GM12878 (cell line): ENCODE measurements around the gene EEF1E1. TPM values are rescaled to one million over a fixed set of nuclear protein-coding genes. Genes with fewer than 3 reads are reported as not detected.

Experiments
- ATAC-seq: fragments of 200-7000 bp; cut with Tn5 transposase; 3 replicates; pipeline ENCODE4 v1.9.1; 2020; ENCODE audit warnings: mild to moderate bottlenecking, moderate library complexity
- BruUV-seq: library from RNA; stranded (reverse); fragments of 400-500 nt; replicated peaks from 2 replicates; lab custom pipeline; 2021; lab: Mats Ljungman, UMichigan
- CTCF ChIA-PET: fragments of 300-600 bp; sonication (Branson Sonifier 250); formaldehyde crosslinking; extraction: SDS; loops from one replicate; lab custom pipeline; 2021; ENCODE audit warnings: inconsistent platforms; lab: Yijun Ruan, JAX
- POLR2A ChIA-PET: fragments of 350-600 bp; formaldehyde crosslinking; extraction: SDS; loops from one replicate; lab custom pipeline; 2021; ENCODE audit warnings: inconsistent platforms; lab: Charles Lee
- RAD21 ChIA-PET: fragments of 300-600 bp; sonication (Branson Sonifier 250); formaldehyde crosslinking; loops from one replicate; lab custom pipeline; 2023; ENCODE audit warnings: antibody characterized with exemption; ENCODE audit not compliant: unreplicated experiment; lab: Charles Lee
- SMC1A ChIA-PET: fragments of 300-600 bp; sonication (Branson Sonifier 250); formaldehyde crosslinking; loops from one replicate; lab custom pipeline; 2023; ENCODE audit not compliant: unreplicated experiment, uncharacterized antibody; lab: Charles Lee
- DNase-seq: peaks from one replicate; pipeline ENCODE4 v3.0.0-alpha.2; 2011; ENCODE audit warnings: low read depth, low spot score
- FAIRE-seq: peaks from 3 replicates; lab custom pipeline; 2011; peaks lifted over from hg19 to GRCh38; lab: Jason Lieb, UNC
- H2AFZ ChIP-seq: 2 replicates; pipeline ENCODE4 v1.6.0; 2011; ENCODE audit warnings: low read depth, low read length, control low read depth; ENCODE audit not compliant: control insufficient read depth
- H3K27ac ChIP-seq: 2 replicates; pipeline ENCODE4 v1.5.1; 2011; ENCODE audit warnings: control low read depth; ENCODE audit not compliant: control insufficient read depth, insufficient read depth
- H3K27me3 ChIP-seq, 2 experiments: replicated peaks in 1 of 2; 2 replicates each; pipeline versions ENCODE4 v1.6.0 to v1.6.1; 2011; ENCODE audit warnings: low read length in 1 of 2; ENCODE audit not compliant: control insufficient read depth in 2 of 2, insufficient read depth in 2 of 2
- H3K36me3 ChIP-seq, 2 experiments: 2 replicates each; pipeline ENCODE4 v1.5.1; 2011; ENCODE audit warnings: low read length in 1 of 2; ENCODE audit not compliant: control insufficient read depth in 2 of 2, insufficient read depth in 2 of 2
- H3K4me1 ChIP-seq: 2 replicates; pipeline ENCODE4 v1.6.1; 2011; ENCODE audit warnings: mild to moderate bottlenecking, low read length, moderate library complexity, mixed read lengths; ENCODE audit not compliant: control insufficient read depth, insufficient read depth
- H3K4me2 ChIP-seq: 2 replicates; pipeline ENCODE4 v1.6.0; 2011; ENCODE audit warnings: control low read depth; ENCODE audit not compliant: control insufficient read depth, insufficient read depth
- H3K4me3 ChIP-seq: fragments of 200-600 bp; sonication (generic); 2 replicates; pipeline ENCODE4 v1.5.1; 2016
- H3K79me2 ChIP-seq: 2 replicates; pipeline ENCODE4 v1.6.0; 2011; ENCODE audit warnings: low read length; ENCODE audit not compliant: control insufficient read depth, insufficient read depth
- H3K9ac ChIP-seq: 2 replicates; pipeline ENCODE4 v1.8.0; 2011; ENCODE audit warnings: low read length, control low read depth, mixed read lengths; ENCODE audit not compliant: control insufficient read depth, insufficient read depth
- H3K9me3 ChIP-seq: replicated peaks from 3 replicates; pipeline ENCODE4 v1.5.1; 2011; ENCODE audit warnings: mild to moderate bottlenecking, low read length; ENCODE audit not compliant: control insufficient read depth, insufficient read depth
- H4K20me1 ChIP-seq: 2 replicates; pipeline ENCODE4 v1.6.0; 2011; ENCODE audit not compliant: control insufficient read depth, insufficient read depth
- ATF7 ChIP-seq: fragments of 450-650 bp; IDR thresholded peaks from 2 replicates; pipeline ENCODE4 v1.6.1; 2016; ENCODE audit warnings: low read depth, mild to moderate bottlenecking
- BRCA1 ChIP-seq: IDR thresholded peaks from 2 replicates; pipeline ENCODE4 v1.6.1; 2011; ENCODE audit warnings: low read depth, low read length, improper control_type of control experiment
- ZBTB33 ChIP-seq: fragments of 450-650 bp; IDR thresholded peaks from 2 replicates; pipeline ENCODE4 v1.6.1; 2017; ENCODE audit warnings: mild to moderate bottlenecking
- ZBTB40 ChIP-seq: fragments of 450-650 bp; IDR thresholded peaks from 2 replicates; pipeline ENCODE4 v1.6.1; 2016; ENCODE audit warnings: mild to moderate bottlenecking, moderate library complexity, borderline replicate concordance
- ZNF217 ChIP-seq: fragments of 450-650 bp; IDR thresholded peaks from 2 replicates; pipeline ENCODE4 v1.6.1; 2017; ENCODE audit warnings: antibody characterized with exemption, mild to moderate bottlenecking
- in situ Hi-C: fragments of 300-500 bp; cut with MboI; formaldehyde crosslinking; loops from 9 replicates; pipeline ENCODE4 v1.14.3; 2018; ENCODE audit warnings: mixed read lengths
- intact Hi-C: fragments of 100-400 bp; cut with micrococcal nuclease; formaldehyde crosslinking; loops from one replicate; pipeline ENCODE4 v1.14.2; 2022; ENCODE audit not compliant: unreplicated experiment
- polyA plus RNA-seq, 11 experiments: library from polyadenylated mRNA; depleted of rRNA in 4 of 11; unstranded in 6 of 11; stranded (reverse) in 5 of 11; fragments of >200 nt; fragmentation: Nextera tagmentation in 4 of 11; fragmentation: Illumina TruSeq in 1 of 11; extraction: Ambion mirVana in 4 of 11; extraction: Trizol in 1 of 11; gene quantifications; 1 replicate in 1 of 11; 2 replicates in 10 of 11; pipeline versions ENCODE4 v1.2.1 to v1.2.3, GENCODE V29; 2011 to 2016; ENCODE audit warnings: inconsistent platforms in 2 of 11, missing spikeins in 2 of 11, low read depth in 1 of 11
- total RNA-seq, 4 experiments: library from RNA; depleted of rRNA in 3 of 4; stranded (reverse); fragments of >200 nt in 3 of 4; fragmentation: Illumina TruSeq in 1 of 4; extraction: Trizol in 1 of 4; gene quantifications; 2 replicates each; pipeline versions ENCODE4 v1.2.1 to v1.2.3, GENCODE V29; 2013 to 2021
- TF ChIP-seq, protein P1 (sequence below): fragments of 450-650 bp; IDR thresholded peaks from 2 replicates; pipeline ENCODE4 v1.6.1; 2017; ENCODE audit warnings: mild to moderate bottlenecking, moderate library complexity

The EEF1E1 gene
- total and polyA plus RNA-seq, 10 of the 15 experiments (the other 5 are each of a cell fraction or from before 2014, with no cell fraction given) = 55.3 to 668 (median 121) TPM

DNA sequence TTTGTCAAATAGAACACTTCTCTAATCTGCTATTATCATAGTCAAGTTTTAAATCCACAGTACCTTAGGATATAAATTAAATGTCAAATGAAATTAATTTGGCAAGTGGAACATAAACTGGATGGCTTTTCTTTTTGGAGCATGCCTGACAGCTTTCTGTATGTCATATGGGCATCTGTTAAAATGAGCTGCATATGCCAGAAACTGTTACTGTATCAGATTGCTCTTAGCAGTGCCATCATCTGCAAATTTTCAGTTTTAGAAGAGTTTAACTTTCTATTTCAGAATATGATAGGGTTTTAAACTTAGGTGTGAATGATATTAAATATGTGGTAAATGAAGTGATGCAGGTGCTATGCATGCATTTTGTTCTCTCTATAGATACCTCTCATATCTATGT lies 3.4 kb upstream of the EEF1E1 start (continued):
- TF ChIP-seq, protein P1, sequence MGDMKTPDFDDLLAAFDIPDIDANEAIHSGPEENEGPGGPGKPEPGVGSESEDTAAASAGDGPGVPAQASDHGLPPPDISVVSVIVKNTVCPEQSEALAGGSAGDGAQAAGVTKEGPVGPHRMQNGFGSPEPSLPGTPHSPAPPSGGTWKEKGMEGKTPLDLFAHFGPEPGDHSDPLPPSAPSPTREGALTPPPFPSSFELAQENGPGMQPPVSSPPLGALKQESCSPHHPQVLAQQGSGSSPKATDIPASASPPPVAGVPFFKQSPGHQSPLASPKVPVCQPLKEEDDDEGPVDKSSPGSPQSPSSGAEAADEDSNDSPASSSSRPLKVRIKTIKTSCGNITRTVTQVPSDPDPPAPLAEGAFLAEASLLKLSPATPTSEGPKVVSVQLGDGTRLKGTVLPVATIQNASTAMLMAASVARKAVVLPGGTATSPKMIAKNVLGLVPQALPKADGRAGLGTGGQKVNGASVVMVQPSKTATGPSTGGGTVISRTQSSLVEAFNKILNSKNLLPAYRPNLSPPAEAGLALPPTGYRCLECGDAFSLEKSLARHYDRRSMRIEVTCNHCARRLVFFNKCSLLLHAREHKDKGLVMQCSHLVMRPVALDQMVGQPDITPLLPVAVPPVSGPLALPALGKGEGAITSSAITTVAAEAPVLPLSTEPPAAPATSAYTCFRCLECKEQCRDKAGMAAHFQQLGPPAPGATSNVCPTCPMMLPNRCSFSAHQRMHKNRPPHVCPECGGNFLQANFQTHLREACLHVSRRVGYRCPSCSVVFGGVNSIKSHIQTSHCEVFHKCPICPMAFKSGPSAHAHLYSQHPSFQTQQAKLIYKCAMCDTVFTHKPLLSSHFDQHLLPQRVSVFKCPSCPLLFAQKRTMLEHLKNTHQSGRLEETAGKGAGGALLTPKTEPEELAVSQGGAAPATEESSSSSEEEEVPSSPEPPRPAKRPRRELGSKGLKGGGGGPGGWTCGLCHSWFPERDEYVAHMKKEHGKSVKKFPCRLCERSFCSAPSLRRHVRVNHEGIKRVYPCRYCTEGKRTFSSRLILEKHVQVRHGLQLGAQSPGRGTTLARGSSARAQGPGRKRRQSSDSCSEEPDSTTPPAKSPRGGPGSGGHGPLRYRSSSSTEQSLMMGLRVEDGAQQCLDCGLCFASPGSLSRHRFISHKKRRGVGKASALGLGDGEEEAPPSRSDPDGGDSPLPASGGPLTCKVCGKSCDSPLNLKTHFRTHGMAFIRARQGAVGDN = no peak
- TF ChIP-seq ZNF217 (no peak), ZBTB40 (no peak), BRCA1 (no peak)

DNA sequence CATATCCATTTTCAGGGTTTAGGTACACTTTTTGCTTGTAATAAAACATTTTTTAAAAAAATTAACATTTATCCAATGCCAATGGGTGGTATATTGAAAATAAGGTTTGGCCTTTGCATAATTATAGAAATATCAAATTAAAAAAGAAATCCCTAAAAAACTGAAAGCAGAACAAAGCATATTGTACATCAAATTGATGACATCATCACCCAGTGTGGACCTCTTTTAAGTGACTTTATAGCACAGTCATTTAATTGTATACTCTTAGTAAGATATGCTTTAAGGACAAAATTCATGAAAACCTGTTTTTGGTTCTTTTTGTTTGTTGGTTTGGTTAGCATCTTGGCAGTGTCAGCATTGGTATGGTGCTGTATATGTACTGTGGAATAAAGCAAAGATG lies 1.4 kb upstream of the EEF1E1 start:
- no peaks in the 10 kb centered on the region for H3K9me3 ChIP-seq
- no peak overlapping the region for H3K27ac ChIP-seq
- H3K79me2 ChIP-seq = peaks cover 34% of the 10 kb centered on the region
- CTCF ChIA-PET = no interaction called here
- BruUV-seq = no TSS peak
- in situ Hi-C loops = no loop called here
- no peak overlapping the region for H3K9ac ChIP-seq
- intact Hi-C loops = loop anchor here (2.0 kb wide), 1 partner anchor 39 kb away; the partner anchor contains the start of gene BLOC1S5
- peak; percentile 50; the same call in 1 of the 2 replicates for TF ChIP-seq ATF7
- TF ChIP-seq ZBTB33 = no peak
- peaks cover 3% of the 10 kb centered on the region for H3K4me1 ChIP-seq
- POLR2A ChIA-PET = no interaction called here
- H3K4me3 ChIP-seq = no peak overlapping the region
- no peak for ATAC-seq
- no peak overlapping the region for H3K4me2 ChIP-seq
- no peaks in the 10 kb centered on the region for H3K27me3 ChIP-seq
- RAD21 ChIA-PET = no interaction called here
- H2AFZ ChIP-seq = no peak overlapping the region
- DNase-seq = no peak
- H3K36me3 ChIP-seq = no peaks in the 10 kb centered on the region
- SMC1A ChIA-PET = no interaction called here
- H4K20me1 ChIP-seq = no peaks in the 10 kb centered on the region
- FAIRE-seq = no peak
